T47D (cell line): ENCODE measurements around the gene RPL39L.
A peak's percentile ranks its signal among the peaks of the same experiment; 100 is the strongest.
"Not testable (repeated sequence)": the region's sequence is repeated elsewhere in the genome, so short reads cannot be mapped to it uniquely, and the experiment has no call there.

Experiments used
- DNase-seq, 2 experiments: peaks; one replicate each; pipeline versions ENCODE4 v3.0.0 to v3.0.0-alpha.2; 2011 to 2012; ENCODE audit warnings: low read depth in 1 of 2, low spot score in 1 of 2
- JUND ChIP-seq: IDR thresholded peaks from 2 replicates; pipeline ENCODE4 v1.6.1; 2012; ENCODE audit warnings: low read depth
- in situ Hi-C: cut with HindIII; loops from 2 replicates; pipeline ENCODE4 v1.10.0; 2016; ENCODE audit warnings: low sequenced_read_pairs, low pct_unique_long_range_greater_than_20kb

Gene RPL39L

GRCh38 chr3:187166750-187167149 is 27.5 kb upstream of the RPL39L start:
- DNase-seq: no peak
- in situ Hi-C loops: no loop called here
- no peak for TF ChIP-seq JUND

- peak; percentile 28 to 82 for DNase-seq
- no peak for TF ChIP-seq JUND
- in situ Hi-C loops: no loop called here
Measured at GRCh38 chr3:187165144-187165543, 25.8 kb upstream of the RPL39L start.

DNA sequence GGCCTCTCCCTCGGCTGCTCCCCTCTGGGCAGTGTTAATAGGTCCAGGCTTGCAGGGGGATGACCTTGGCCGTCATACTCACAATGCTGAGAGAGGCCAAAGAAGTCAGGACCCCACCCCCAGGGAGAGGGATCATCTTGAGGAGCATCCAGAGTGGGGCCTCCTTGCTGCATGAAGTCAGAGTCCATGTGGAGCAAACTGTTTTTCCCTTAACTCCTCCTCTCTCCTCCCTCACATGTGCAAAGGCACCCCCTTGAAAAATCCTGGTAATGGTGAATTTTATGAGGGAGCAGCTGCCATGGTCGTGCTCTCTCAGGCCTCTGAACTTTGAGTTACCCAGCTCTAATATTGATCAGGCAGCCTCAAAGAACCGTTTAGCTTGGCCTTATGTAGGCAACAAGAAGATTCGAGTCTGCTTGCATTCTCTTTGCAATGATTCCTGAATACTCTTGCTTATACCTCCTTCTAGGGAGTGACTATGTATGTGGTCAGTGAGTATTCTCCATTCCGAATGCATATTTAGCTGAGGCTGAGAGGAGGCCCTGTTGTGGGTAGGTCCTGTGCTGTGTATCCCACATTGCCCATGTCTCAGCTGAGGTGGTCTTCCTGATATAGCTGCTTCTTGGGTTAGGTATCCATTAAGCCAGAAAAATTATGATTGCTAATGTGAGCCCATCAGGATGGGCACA is 23.1 kb upstream of the RPL39L start:
- no peak for DNase-seq
- in situ Hi-C loops: no loop called here
- no peak for TF ChIP-seq JUND

GRCh38 chr3:187161556-187161955 is 22.3 kb upstream of the RPL39L start:
- no peak for TF ChIP-seq JUND
- DNase-seq: no peak
- in situ Hi-C loops: no loop called here

DNA sequence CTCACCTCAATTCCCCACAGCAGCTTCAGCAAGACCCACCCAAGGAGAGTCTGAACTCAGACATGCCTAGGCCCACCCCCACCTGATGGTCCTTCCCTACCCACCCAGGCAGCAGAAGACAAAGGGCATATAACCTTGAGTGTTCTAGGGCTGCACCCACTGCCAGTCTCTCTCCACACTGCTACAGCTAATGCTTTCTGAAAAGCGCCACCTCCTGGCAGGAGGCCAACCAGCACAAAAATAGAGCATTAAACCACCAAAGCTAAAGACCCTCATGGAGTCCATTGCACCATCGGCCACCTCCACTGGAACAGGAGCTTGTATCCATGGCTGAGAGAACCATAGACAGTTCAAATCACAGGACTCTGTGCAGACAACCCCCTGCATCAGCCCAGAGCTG is 11.3 kb upstream of the RPL39L start:
- in situ Hi-C loops: no loop called here
- no peak for TF ChIP-seq JUND
- DNase-seq: peak in 1 of 2 experiments; percentile 21

GRCh38 chr3:187150186-187150585 is 10.9 kb upstream of the RPL39L start:
- in situ Hi-C loops: no loop called here
- TF ChIP-seq JUND: no peak
- DNase-seq: no peak

- no peak for TF ChIP-seq JUND
- in situ Hi-C loops: no loop called here
- DNase-seq: no peak
Measured at GRCh38 chr3:187146389-187146788, 7.1 kb upstream of the RPL39L start.

GRCh38 chr3:187145149-187145895 is 6.0 kb upstream of the RPL39L start:
- no peak for TF ChIP-seq JUND
- in situ Hi-C loops: no loop called here
- DNase-seq: no peak

DNA sequence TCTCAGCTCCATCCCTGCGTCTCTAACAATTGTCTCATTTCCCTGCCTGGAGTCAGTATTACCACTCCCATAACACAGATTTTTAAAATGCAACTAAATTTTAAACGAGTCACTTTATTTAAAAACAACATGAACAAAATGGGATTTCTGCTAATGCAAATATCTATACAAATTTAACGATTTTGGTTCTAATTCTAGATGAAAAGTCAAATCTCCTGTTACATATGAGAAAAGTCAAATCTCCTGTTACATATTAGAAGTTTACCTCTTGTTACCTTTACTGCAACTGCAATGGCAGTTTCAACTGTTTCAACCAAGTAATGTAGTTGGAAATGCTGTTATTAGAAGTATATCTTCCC is 578 bp upstream of the RPL39L start:
- DNase-seq: no peak
- TF ChIP-seq JUND: no peak
- in situ Hi-C loops: no loop called here

- in situ Hi-C loops: no loop called here
- TF ChIP-seq JUND: no peak
- DNase-seq: no peak
Measured at GRCh38 chr3:187136936-187137335, 2.4 kb downstream of the RPL39L start.

DNA sequence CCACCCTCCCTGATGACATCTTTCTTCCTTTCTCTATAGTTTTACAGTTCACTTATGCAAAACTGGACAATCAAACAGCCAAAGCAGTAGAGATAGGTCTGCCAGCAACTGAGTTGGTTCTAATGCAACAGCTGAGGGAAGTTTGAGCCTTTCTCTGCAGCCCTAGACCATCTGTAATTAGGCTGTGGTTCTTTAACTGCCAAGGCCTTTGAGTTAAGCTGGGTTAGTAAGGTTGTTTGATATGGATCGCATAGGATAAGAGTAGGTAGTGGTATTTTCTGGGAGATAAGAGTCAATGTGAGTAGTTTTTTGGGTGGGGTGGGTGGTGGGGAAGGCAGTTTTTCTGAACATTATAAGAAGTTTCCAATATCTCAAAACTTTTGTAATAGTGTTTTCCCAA is 3.0 kb downstream of the RPL39L start:
- in situ Hi-C loops: no loop called here
- TF ChIP-seq JUND: no peak
- no peak for DNase-seq

GRCh38 chr3:187135172-187135690 is 4.1 kb downstream of the RPL39L start:
- DNase-seq, in situ Hi-C loops: not testable (repeated sequence)

DNA sequence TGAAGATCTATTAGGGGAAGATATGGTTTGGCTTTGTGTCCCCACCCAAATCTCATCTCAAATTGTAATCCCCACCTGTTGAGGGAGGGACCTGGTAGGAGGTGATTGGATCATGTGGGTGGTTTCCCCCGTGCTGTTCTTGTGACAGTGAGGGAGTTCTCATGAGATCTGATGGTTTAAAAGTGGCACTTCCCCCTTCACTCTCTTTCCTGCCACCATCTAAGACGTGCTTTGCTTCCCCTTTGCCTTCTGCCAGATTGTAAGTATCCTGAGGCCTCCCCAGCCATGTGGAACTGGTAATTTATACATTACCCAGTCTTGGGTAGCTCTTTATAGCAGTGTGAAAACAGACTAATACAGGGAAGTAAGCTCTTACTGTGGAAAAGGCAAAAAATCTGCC is 6.1 kb downstream of the RPL39L start:
- in situ Hi-C loops, DNase-seq: not testable (repeated sequence)
